Epidermal melanocyte (primary cell): ENCODE data around the gene RBFOX1.

ENCODE experiments used
- DNase-seq: peaks from one replicate; pipeline ENCODE4 v3.0.0; 2011; ENCODE audit warnings: low spot score; ENCODE audit not compliant: insufficient read length

Gene RBFOX1

DNA sequence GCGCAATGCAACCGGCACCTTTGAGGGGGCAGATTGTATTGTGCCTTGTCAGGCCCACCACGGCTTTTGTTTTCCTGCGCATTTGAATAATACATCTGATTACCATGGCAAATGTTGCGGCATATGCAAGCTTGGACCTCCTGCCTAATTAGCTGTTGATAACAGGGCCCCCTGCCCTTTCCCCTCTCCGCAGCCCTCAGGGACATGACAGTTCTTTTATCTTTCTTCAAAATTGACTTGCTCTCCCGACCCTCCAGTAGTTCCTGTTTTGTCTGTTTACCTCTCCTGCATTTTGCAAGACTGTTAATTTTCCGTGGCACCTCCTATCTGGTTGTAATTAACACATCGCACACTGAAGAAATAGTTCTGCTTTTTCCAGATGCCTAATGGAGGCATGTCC, 86.8 kb downstream of the RBFOX1 start:
- DNase-seq: no peak

DNA sequence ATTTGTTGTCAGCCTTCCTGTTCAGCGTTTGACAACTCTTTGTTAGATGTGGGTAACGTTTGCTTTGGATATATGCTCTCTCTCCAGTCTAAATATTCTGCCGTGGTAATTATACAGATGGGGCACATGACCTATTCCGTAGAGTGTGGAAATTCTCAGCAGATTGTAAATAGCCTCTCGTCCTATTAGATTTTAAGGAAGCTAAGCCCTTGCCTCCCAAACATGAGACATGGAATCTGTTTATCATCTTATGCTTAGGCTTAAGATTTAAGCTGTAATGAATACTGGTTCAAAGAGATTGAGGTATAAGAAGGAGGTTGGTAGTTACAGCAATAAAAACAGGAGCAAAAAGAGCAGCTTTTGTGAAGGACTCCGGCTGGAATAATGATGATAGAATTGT, 87.4 kb downstream of the RBFOX1 start:
- no peak for DNase-seq

DNA sequence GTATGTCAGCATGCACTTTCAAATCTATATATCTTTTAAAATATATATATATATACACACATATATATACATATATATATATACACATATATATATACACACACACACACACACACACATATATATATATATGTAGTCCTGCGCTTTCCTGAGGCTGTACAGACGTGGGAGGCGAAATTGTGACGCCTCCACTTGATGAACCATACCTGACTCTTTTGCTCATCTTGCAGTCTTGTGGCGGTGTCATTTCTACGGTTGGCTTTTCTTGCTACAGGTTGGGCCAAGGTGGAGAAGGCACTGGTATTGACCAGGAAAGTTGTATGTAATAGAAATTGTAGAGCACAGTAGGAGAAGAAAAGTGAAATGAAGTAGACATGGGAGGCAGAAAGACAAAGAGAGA, 88.2 kb downstream of the RBFOX1 start:
- no peak for DNase-seq

DNA sequence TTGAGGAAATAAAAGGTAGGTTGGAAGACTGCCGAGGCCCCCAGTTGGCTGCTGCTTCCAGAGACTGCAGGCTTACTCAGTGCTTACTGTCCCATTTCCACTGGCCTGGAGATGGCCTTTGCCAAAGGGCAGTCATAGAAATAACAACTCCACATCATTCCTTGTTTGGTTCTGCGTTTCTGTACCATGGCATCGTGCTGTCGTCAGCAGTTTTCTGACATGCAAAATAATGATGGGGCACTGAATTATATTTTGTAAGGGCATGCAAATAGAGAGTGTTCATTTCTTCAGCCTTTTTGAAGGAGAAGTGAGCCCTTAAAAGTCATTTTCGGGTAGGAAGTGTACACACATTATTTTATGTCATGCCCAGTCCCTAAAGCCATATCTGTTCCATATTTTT, 88.9 kb downstream of the RBFOX1 start:
- DNase-seq: no peak

DNA sequence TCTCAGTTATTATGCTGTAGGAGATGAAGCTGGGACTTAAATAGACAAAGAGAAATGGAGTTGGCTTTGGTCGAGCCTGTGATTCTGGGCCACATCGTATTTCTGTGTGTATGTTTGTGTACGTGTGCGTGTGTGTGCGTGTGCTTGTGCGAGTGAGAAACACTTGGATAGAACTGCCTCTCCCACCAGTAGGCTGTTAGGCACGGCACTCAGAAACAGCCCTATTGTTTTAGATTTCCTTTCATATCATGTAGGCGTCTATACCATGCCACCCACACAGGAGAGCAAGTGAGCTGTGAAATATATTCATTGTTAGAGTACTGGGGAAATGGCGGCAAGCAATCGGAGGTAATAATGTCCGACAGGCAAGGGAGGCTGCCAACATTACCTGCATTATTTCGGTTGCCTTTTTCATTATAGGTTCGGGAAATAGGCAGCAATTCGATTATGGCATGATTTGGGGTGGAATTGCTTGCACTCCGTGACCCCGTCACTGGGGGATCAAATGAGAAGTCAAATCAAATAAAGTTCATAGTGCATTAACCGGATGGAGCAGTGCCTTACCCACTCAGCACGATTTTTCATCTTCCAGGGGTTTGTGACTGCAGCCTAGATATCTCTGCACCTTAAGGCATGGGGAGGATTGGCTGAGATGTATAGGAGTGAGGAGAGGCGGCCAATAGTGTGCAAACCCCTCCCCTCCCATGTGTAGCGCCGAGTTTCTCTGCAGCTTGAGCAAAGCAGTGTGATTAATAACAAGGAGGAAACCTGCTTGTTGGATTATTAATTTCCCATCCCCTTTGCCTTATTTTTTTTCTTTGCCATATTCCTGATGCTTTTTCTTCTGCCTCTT, 89.6 kb downstream of the RBFOX1 start:
- no peak for DNase-seq

DNA sequence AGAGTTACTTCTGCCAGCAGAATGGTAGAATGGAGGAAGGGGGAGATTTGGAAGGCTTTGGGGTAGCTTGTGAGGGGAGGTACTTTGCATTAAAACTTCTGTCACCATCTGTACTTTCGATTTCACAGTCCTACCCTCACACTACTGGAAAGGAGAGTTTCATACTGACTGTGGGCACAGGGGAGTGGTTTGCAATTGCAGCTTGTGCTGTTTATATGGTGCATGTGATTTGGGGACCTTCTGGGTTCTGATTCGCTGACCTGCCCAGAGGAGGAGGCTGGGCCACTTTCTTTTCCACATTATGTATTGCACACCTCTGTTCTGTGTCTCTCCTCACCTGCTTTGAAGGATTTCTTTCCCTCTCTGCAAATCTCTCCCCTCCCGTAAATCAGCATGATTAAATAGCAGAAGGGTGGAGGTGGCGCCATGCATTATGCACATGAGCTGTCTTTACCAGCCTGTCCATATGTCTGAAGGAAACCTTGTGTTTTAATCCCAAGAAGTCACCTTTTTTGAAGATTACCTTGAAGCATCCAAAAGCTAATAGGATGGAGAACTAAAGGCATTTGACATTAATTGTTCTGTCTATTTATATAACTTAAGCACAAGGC, 90.9 kb downstream of the RBFOX1 start:
- no peak for DNase-seq

DNA sequence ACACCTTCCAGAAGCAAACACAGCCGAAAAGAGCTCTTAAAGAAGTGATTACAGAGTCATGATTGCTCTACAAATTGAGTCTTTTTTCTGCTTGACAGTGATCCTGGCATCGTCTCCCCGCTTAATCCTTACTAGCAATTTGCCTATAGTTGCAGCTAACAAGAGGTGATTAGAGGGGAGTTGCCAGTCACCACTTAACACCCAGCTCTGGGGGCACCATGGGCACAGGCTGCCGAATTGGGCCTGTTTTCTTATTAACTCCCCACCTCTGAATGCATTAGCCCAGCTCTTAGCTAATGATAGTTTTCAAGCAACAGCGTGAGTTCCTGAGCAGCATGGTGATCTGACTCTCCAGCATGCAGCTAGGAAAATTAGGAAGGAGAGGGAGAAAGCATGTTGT, 93.5 kb downstream of the RBFOX1 start:
- no peak for DNase-seq

DNA sequence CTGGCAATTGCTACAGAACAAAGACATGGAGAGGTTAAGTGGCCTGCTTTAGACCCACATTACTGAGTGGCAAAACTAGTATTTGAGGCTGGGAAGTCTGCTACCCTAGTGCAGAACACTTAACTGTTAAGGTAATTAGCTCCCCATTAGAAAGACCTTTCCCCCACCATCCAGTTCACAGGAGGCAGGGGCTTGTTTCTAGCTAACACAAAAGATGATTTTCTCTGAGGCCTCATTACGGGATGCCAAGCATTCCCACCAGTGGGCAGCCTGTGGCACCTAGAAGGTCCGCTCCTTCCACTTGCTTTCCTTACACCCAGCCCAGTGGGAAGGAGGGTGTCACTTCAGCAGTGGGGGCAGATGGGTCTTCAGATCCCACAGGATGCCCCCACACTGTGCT, 99.1 kb downstream of the RBFOX1 start:
- DNase-seq: no peak

DNA sequence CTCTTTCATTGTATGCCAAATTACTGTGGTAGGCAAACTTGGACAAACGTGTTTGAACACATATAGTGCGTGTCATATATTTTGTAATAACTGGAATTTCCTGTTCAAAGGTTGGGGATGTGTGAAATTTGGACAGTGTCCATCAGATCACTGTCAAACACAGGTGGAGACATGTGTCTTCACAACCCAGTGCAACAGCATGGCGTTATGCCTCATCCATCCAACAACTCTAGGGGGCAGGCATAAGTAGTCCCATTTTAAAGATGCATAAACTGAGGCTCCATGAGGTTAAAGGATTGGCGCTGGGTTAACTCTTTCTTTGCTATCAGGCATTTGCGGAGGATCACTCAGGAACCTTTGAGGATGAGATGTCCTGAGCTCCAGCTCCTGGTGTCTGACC, 103.7 kb downstream of the RBFOX1 start:
- DNase-seq: no peak

DNA sequence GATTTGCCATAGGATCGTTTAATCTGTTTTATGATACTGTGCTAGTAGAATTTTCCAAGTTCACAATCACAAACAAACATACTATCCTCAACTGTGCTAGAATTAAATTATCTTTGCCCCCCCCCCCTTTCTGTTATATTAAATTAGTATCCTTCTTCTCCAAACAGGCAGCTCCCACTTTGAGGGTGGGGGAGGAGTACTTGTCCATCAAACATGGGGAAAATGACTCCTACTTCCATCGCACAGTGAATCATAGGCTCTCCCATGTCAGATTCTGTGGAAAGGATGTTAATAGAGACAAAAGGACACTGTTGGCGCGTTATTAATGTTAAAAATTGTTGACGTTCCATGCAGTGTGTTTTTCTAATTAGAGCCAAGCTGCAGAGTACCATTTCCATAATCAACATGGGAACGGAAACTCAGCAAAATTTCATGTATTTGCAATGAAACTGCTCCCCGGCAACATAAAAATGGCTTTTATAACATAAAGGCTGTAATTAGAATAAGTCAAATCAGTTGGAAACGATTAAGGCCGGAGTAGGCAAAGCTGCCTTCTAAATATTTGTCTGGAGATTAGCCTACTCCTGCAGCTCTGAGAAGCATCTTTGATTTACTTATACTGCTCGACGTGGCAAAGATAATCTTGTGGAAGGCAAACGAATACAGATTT, 104.6 kb downstream of the RBFOX1 start:
- no peak for DNase-seq

DNA sequence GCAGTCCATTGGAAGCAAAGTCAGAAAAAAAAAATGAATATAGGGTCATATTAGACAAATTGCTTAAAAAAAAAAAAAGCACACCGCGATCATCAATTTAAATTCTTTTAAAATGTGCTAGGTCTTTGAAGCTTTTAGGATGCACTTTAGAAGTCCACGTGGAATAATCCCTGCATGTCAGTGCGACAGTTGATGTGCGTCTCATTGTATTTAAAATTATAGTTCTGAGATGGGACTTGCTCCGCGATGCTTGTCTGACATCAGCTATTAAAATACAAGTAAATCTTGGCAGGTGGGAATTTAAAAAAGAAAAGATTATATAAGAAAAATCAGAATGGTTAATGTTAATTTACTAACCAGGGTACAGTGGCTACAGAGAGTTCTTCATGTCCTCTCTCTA, 105.2 kb downstream of the RBFOX1 start:
- no peak for DNase-seq

DNA sequence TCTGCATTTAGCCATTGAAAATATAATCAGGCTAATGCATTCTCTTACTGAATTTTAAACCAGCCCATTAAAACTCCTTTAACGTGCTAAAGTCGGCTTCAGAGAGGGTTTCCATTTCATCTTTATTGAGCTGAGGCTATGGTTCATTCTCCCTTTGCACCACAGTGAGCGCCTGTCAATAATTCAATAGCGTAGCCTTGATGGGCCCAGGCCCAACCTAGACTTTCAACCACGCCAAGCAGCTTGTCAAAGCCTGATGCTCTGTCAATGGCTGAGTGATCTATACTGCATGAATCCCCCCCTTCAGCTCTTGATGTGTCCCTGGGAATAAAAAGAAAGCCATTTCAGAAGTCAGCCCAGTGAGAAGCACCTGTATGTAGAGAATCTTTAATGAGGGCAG, 106.0 kb downstream of the RBFOX1 start:
- no peak for DNase-seq

DNA sequence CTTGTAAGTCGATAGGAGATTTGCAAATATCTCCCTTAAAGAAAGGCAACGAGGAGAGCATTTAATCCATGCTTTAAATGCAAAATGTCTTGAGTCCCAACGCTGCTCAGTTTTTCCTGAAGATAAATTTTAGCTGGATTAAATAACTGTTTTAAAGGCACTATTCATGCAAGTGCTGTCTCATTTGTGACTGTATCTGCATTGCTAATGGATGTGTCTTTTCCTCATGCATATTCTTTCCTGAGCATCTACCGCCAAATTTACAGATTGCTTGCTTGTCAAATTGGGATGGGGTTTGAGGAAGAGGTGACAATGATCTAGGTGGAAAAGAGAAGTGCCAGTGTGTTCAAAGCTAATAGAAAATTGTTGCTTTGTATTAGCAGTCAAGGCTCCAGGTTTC, 106.9 kb downstream of the RBFOX1 start:
- DNase-seq: no peak

DNA sequence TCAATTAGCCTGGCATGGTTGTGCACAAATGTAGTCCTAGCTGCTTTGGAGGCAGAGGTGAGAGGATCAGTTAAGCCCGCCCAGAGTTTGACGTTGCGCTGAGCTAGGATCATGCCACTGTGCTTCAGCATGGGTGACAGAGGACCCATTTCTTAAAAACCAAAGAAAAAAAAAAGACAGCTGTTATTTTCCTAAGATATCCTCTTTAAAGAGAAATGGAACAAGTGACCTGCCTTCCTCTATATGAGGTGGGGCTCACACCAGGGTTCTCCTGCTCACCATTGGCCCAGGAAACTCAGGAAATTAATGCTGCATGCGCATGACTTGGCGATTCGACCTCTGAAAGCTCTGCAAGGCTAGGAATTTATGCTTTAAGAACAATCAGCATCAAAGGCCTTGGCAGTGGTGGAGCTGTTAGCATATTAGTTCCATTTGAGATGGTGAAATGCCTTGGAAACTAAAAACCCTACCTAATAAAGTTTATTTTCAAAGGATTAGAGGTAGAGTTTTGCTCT, 108.3 kb downstream of the RBFOX1 start:
- DNase-seq: no peak

DNA sequence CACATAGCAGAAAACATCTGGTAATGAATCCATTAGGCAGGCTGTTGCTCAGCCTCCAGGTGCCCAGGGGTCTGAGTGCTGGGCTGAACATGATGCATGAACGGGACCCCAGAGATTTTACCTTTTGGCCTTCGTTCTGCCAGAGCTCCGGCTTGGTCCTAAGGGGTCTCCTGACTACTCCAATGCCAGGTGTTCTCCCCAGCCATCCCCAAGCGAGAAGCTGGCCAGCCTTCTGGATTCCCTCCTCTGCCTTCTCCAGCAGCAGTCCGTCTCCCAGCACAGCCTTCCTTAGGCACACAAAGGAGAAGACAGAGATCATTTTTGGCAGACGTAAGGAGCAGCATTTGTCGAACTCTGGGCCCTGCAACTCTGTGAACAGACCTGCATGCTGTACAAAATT, 109.4 kb downstream of the RBFOX1 start:
- no peak for DNase-seq

DNA sequence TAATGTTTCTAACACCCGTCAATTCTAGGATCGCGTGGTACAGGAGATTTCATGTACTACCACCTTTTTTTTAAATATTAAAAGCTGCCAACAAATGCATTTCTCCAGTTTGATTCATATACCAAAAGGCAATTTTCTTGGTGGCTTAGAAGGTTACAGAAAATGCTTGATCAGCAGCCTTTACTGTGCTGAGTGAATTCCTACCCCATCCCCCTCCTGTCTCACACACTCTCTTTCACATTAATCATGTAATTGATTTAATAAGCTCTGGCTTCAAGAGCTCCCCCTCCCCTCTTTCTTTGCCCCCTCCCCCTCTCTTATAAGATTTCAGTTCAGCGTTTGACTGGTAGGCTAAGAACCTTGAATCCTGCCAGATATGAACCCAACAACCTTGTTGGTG, 110.5 kb downstream of the RBFOX1 start:
- DNase-seq: no peak

DNA sequence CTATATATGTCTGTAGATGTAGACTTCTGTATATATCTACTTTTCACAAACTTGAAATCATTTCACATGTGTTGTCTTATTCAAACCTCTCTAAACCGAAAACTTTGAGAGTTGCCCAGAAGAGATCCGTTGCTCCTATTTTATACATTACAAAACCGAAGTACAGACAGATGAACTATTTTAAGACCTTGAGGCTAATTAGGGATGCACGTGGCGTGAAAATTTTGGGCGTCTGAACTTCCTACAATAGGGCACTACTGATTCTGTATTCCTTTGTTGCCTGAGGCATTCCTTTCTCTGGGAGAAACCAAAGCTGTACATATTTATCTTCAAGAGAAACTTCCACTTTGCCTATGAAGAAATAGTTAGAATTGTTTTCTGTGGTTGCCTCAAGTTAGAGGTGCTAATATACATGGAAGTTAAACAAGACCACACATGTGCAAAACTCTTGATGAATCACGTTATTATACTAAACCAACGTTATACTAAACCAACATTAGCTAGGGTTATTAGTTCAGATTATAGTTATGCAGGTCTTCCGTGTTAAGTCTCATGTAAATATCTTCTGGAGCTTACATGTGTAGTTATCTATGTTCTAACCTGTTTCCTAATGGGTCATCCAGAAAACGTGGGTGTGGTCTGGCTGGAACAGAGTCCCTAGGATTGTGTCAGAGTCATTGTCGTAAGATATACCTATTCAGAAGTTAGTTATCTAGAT, 111.2 kb downstream of the RBFOX1 start:
- no peak for DNase-seq

DNA sequence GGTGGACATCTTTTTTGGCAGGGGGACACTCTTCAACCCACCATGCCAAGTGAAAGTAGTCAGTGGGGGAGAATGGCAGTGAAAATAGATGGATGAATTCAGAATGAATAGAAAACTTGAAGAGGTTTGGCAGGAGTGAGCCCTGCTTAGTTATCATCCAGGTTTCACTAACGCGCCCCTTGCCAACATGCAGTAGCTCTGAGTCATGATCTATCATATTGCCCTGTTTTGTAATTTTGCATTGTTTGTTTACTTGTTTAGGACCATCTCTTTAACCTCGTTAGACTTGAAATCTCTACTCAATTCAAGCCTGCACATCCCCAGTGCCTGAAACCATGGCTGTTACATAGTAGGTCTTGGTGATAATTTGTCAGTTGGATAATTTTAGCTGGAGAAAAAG, 116.7 kb downstream of the RBFOX1 start:
- no peak for DNase-seq

DNA sequence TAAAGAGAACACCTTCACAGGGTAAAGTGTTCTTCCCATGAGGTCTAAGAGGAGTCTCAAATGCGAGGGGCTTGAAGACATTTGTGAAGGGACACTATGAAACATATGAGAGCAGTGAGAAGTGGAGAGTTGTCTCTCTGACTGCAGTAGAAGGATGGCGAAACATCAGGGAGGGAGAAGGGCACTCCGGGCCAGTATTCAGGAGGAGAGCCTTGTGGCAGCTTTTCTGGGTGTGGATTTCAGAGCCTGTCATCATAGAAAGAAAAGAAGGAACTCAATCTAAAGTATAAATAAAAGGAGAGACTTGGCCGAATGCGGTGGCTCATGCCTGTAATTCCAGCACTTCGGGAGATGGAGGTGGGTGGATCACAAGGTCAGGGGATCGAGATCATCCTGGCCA, 117.2 kb downstream of the RBFOX1 start:
- no peak for DNase-seq

DNA sequence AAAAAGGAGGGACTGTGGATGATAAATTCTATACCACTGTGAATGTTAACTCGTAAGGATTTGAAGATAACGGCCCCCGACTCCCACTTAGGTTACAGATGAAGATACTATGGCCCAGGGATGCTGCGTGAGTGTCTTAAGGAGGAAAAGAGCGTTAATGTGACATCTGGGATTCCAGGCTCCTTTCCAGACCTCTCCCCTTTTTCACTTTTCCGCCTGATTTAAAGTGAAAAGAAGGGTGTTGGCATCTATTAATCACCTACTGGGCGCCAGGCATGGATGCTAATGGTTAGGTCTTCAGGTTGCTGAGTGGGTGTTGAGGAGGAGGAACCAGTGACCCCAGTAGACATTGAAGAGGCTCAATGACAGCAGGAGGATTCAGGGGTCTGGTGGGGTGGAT, 117.8 kb downstream of the RBFOX1 start:
- no peak for DNase-seq

DNA sequence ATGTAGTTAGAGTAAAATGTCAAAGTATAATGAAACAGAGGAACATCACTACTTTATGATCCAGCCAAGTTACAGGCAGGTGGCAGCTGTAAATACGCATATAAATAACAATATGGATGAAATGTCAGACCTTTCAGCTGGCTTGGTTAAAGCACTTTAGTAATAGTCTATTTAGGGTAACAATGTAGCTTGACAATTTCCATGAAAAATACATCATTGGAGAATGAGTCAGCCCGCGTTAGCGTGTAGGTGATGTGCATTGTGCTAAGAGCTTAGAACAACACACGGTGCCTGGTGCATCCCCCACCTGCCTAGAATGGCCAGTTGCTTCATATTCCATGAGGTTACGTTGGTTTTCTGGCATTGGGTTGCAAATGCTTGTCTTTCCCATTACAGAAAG, 119.4 kb downstream of the RBFOX1 start:
- no peak for DNase-seq

DNA sequence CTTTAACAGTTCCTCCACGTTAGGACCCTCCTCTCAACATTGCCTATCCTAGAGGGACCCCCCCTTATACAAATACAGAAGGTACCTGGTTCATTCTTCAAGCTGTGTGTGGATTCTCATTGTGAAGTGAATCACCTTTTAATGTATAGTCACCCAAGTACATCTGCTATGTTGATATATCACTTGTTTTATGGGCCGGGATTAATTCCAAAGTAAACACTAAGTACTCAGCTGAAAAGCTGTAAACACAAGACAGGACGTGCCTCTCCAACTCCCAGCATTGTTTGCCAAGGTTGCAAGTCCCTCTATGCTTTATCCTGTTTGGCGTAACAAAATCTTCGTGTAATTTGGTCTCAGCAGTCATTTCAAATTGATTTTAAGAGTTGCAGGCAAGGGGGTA, 123.6 kb downstream of the RBFOX1 start:
- DNase-seq: no peak
